DND-41 (cell line): ENCODE data around the gene KRT9.

Experiments
- EZH2 ChIP-seq: IDR thresholded peaks from 3 replicates; pipeline ENCODE4 v1.6.1; 2012; ENCODE audit warnings: borderline replicate concordance, low read depth, mild to moderate bottlenecking, moderate library complexity, low read length, inconsistent platforms; ENCODE audit not compliant: severe bottlenecking
- TF ChIP-seq, protein P1 (sequence below): IDR thresholded peaks from 2 replicates; pipeline ENCODE4 v1.5.1; 2012; ENCODE audit warnings: borderline replicate concordance, low read length, moderate library complexity, mild to moderate bottlenecking; ENCODE audit not compliant: poor library complexity, severe bottlenecking; ENCODE audit errors: extremely low read depth

DNA sequence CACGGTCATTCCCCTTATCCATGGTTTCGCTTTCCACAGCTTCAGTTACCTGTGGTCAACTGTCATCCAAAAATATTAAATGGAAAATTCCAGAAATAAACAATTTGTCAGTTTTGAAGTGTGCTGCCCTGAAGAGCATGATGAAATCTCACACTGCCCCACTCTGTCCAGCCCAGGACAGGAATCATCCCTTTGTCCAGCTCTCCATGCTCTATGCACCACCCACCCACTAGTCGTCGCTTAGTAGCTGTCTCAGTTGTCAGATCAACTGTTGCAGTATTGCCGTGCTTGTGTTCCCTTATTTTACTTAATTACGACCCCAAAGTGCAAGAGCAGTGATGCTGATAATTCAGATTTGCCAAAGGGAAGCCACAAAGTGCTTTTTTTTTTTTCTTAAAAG, 10.3 kb downstream of the KRT9 start:
- TF ChIP-seq, protein P1, sequence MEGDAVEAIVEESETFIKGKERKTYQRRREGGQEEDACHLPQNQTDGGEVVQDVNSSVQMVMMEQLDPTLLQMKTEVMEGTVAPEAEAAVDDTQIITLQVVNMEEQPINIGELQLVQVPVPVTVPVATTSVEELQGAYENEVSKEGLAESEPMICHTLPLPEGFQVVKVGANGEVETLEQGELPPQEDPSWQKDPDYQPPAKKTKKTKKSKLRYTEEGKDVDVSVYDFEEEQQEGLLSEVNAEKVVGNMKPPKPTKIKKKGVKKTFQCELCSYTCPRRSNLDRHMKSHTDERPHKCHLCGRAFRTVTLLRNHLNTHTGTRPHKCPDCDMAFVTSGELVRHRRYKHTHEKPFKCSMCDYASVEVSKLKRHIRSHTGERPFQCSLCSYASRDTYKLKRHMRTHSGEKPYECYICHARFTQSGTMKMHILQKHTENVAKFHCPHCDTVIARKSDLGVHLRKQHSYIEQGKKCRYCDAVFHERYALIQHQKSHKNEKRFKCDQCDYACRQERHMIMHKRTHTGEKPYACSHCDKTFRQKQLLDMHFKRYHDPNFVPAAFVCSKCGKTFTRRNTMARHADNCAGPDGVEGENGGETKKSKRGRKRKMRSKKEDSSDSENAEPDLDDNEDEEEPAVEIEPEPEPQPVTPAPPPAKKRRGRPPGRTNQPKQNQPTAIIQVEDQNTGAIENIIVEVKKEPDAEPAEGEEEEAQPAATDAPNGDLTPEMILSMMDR: no peak
- TF ChIP-seq EZH2: no peak
